Karpas-422 (cell line): ENCODE data around the gene LARGE1. TPM values are rescaled to one million over a fixed set of nuclear protein-coding genes. Genes with fewer than 3 reads are reported as not detected.

Experiments used
- DNase-seq: peaks from one replicate; pipeline ENCODE4 v3.0.0-alpha.2; 2015
- H2AFZ ChIP-seq: fragments of 200-600 bp; sonication (generic); 2 replicates; pipeline ENCODE4 v1.6.1; 2014; ENCODE audit warnings: antibody characterized with exemption, low read length, mixed read lengths
- H3K27ac ChIP-seq: fragments of 200-600 bp; sonication (generic); 2 replicates; pipeline ENCODE4 v1.5.1; 2014; ENCODE audit warnings: mild to moderate bottlenecking, low read length, moderate library complexity
- H3K27me3 ChIP-seq: fragments of 200-600 bp; sonication (generic); 2 replicates; pipeline ENCODE4 v1.6.1; 2014; ENCODE audit warnings: low read length, mixed read lengths
- H3K36me3 ChIP-seq: fragments of 200-600 bp; sonication (generic); 2 replicates; pipeline ENCODE4 v1.6.1; 2014; ENCODE audit warnings: low read length, mixed read lengths; ENCODE audit not compliant: insufficient read depth
- H3K4me1 ChIP-seq: fragments of 200-600 bp; sonication (generic); 2 replicates; pipeline ENCODE4 v1.6.1; 2014; ENCODE audit warnings: mild to moderate bottlenecking, low read length, mixed read lengths
- H3K4me2 ChIP-seq: fragments of 200-600 bp; sonication (generic); 2 replicates; pipeline ENCODE4 v1.6.1; 2014; ENCODE audit warnings: low read length, low read depth, mild to moderate bottlenecking; ENCODE audit not compliant: poor library complexity, severe bottlenecking
- H3K4me3 ChIP-seq: fragments of 200-600 bp; sonication (generic); 2 replicates; pipeline ENCODE4 v1.5.1; 2014; ENCODE audit warnings: mild to moderate bottlenecking, antibody characterized with exemption, low read length, mixed read lengths
- H3K79me2 ChIP-seq: fragments of 200-600 bp; sonication (generic); 2 replicates; pipeline ENCODE4 v1.6.1; 2014; ENCODE audit warnings: mild to moderate bottlenecking, low read length, mixed read lengths
- H3K9ac ChIP-seq: fragments of 200-600 bp; sonication (generic); 2 replicates; pipeline ENCODE4 v1.6.0; 2014; ENCODE audit warnings: low read length
- H3K9me2 ChIP-seq: fragments of 200-600 bp; sonication (generic), shearing (Covaris generic); replicated peaks from 2 replicates; pipeline ENCODE4 v1.6.0; 2014; ENCODE audit warnings: mild to moderate bottlenecking, low read length, moderate library complexity; ENCODE audit not compliant: insufficient read depth
- H3K9me3 ChIP-seq: fragments of 300-700, 200-600 bp; sonication (generic); 2 replicates; pipeline ENCODE4 v1.6.1; 2014; ENCODE audit warnings: low read length, mixed read lengths
- H4K20me1 ChIP-seq: fragments of 200-600 bp; sonication (generic); 2 replicates; pipeline ENCODE4 v1.6.1; 2014; ENCODE audit warnings: mild to moderate bottlenecking, antibody characterized with exemption, low read length, low read depth; ENCODE audit not compliant: insufficient read depth
- total RNA-seq: library from RNA; depleted of rRNA; stranded (reverse); fragments of >200 nt; shearing (Covaris generic); gene quantifications from 2 replicates; pipeline ENCODE4 v1.2.3, GENCODE V29; 2014; ENCODE audit warnings: low replicate concordance

The LARGE1 gene
- total RNA-seq, 1 experiment from 2014 or later, result 0.15 TPM

- no peaks in the 10 kb centered on the region for H3K4me1 ChIP-seq
- H3K4me2 ChIP-seq, result no peak overlapping the region
- no peaks in the 10 kb centered on the region for H4K20me1 ChIP-seq
- no peak overlapping the region for H3K9ac ChIP-seq
- H3K4me3 ChIP-seq, result no peak overlapping the region
- H3K79me2 ChIP-seq, result no peaks in the 10 kb centered on the region
- no peaks in the 10 kb centered on the region for H3K9me3 ChIP-seq
- no peaks in the 10 kb centered on the region for H3K27me3 ChIP-seq
- H3K27ac ChIP-seq, result no peak overlapping the region
- DNase-seq, result no peak
- H3K36me3 ChIP-seq, result no peaks in the 10 kb centered on the region
- H3K9me2 ChIP-seq, result no peaks in the 10 kb centered on the region
- no peak overlapping the region for H2AFZ ChIP-seq
These were observed 482.0 kb downstream of the LARGE1 start for GRCh38 chr22:33438273-33438672.

- no peaks in the 10 kb centered on the region for H4K20me1 ChIP-seq
- no peaks in the 10 kb centered on the region for H3K36me3 ChIP-seq
- no peak overlapping the region for H3K4me2 ChIP-seq
- DNase-seq, result no peak
- H3K27me3 ChIP-seq, result no peaks in the 10 kb centered on the region
- no peak overlapping the region for H2AFZ ChIP-seq
- no peaks in the 10 kb centered on the region for H3K9me2 ChIP-seq
- H3K27ac ChIP-seq, result no peak overlapping the region
- H3K4me1 ChIP-seq, result no peaks in the 10 kb centered on the region
- no peaks in the 10 kb centered on the region for H3K79me2 ChIP-seq
- no peaks in the 10 kb centered on the region for H3K9me3 ChIP-seq
- H3K4me3 ChIP-seq, result no peak overlapping the region
- no peak overlapping the region for H3K9ac ChIP-seq
These were observed 489.0 kb downstream of the LARGE1 start for GRCh38 chr22:33431300-33431699.

DNA sequence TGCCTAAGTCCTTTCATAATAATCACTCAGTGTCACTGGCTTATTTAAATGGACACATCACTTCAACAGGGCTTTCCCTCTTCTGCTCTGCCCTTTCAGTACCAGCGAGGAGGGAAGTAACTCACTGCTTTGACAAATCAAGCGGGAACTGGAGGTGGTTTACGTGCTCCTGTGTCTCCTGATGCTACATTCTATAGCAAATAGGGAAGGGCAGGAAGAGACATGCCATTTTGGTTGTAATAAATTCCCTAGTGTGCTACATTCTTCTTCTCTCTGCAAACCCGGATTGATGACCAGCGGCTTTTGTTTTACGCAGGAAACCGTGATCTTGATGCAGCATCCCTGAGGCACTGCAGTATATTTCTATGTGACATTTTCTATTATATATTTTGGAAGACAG lies 491.0 kb downstream of the LARGE1 start:
- DNase-seq, result no peak
- Histone ChIP-seq H4K20me1 (no peaks in the 10 kb centered on the region), H3K4me2 (no peak overlapping the region), H3K27ac (no peak overlapping the region), H3K9ac (no peak overlapping the region), H3K9me2 (no peaks in the 10 kb centered on the region), H3K4me3 (no peak overlapping the region), H3K79me2 (no peaks in the 10 kb centered on the region), H3K4me1 (no peaks in the 10 kb centered on the region), H2AFZ (no peak overlapping the region), H3K36me3 (no peaks in the 10 kb centered on the region), H3K27me3 (no peaks in the 10 kb centered on the region), H3K9me3 (no peaks in the 10 kb centered on the region)

DNA sequence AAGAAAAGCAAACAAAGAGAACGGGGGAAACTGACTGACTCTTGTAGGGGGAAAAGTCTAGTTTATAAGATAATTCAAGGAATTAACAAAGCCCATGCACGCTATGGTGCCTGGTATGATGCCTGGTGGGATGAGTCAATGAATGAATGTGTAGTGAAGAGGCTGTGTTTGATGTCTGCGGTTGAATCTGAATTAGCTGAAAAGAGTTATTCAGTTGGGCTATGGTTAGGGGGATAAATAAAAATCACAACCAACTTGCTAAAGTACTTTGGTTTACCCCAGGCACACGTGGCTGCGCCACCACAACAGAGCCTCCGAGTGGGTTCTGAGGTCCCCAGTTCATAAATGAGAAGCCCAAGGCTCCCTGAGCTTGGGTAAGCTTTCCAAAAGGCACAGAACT lies 492.8 kb downstream of the LARGE1 start:
- no peak overlapping the region for H3K4me3 ChIP-seq
- no peaks in the 10 kb centered on the region for H3K9me2 ChIP-seq
- H3K27me3 ChIP-seq, result no peaks in the 10 kb centered on the region
- H3K9ac ChIP-seq, result no peak overlapping the region
- H2AFZ ChIP-seq, result no peak overlapping the region
- no peaks in the 10 kb centered on the region for H3K79me2 ChIP-seq
- no peaks in the 10 kb centered on the region for H3K9me3 ChIP-seq
- no peaks in the 10 kb centered on the region for H3K4me1 ChIP-seq
- DNase-seq, result no peak
- no peak overlapping the region for H3K4me2 ChIP-seq
- no peaks in the 10 kb centered on the region for H4K20me1 ChIP-seq
- no peaks in the 10 kb centered on the region for H3K36me3 ChIP-seq
- H3K27ac ChIP-seq, result no peak overlapping the region

- H3K9me2 ChIP-seq, result no peaks in the 10 kb centered on the region
- H3K27me3 ChIP-seq, result no peaks in the 10 kb centered on the region
- H3K36me3 ChIP-seq, result no peaks in the 10 kb centered on the region
- H3K4me1 ChIP-seq, result no peaks in the 10 kb centered on the region
- no peak for DNase-seq
- no peak overlapping the region for H3K27ac ChIP-seq
- no peaks in the 10 kb centered on the region for H4K20me1 ChIP-seq
- H3K9me3 ChIP-seq, result no peaks in the 10 kb centered on the region
- H2AFZ ChIP-seq, result no peak overlapping the region
- H3K9ac ChIP-seq, result no peak overlapping the region
- no peaks in the 10 kb centered on the region for H3K79me2 ChIP-seq
- H3K4me3 ChIP-seq, result no peak overlapping the region
- H3K4me2 ChIP-seq, result no peak overlapping the region
These were observed 493.8 kb downstream of the LARGE1 start for GRCh38 chr22:33426451-33426850.

DNA sequence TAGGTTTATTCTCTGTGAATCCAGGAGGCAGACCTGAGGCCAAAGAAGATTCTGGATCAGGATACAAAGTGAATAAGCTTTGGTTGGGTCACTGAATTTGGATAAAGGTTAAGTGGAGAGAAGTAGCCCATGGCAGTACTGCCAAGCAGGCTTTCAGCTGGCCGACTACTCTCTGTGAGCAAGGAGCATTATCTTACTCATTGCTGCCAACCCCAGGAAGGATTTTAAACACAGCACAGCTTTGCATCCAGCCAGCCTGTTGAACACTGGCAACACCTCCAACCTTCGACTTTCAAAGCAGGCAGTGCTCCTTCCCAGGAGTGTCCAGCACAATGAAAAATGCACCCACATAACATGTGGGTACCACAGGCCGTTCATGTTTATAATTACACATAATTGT lies 498.4 kb downstream of the LARGE1 start:
- Histone ChIP-seq H3K9me3 (no peaks in the 10 kb centered on the region), H3K9me2 (no peaks in the 10 kb centered on the region), H3K4me1 (no peaks in the 10 kb centered on the region), H3K27ac (no peak overlapping the region), H4K20me1 (no peaks in the 10 kb centered on the region), H3K36me3 (no peaks in the 10 kb centered on the region), H3K9ac (no peak overlapping the region), H3K4me3 (no peak overlapping the region), H2AFZ (no peak overlapping the region), H3K79me2 (no peaks in the 10 kb centered on the region), H3K4me2 (no peak overlapping the region), H3K27me3 (no peaks in the 10 kb centered on the region)
- no peak for DNase-seq

- Histone ChIP-seq H3K9ac (no peak overlapping the region), H3K4me3 (no peak overlapping the region), H3K27ac (no peak overlapping the region), H4K20me1 (no peaks in the 10 kb centered on the region), H3K4me1 (no peaks in the 10 kb centered on the region), H2AFZ (no peak overlapping the region), H3K36me3 (no peaks in the 10 kb centered on the region), H3K79me2 (no peaks in the 10 kb centered on the region), H3K9me3 (no peaks in the 10 kb centered on the region), H3K4me2 (no peak overlapping the region), H3K9me2 (no peaks in the 10 kb centered on the region), H3K27me3 (no peaks in the 10 kb centered on the region)
- DNase-seq, result no peak
These were observed 501.8 kb downstream of the LARGE1 start for GRCh38 chr22:33418484-33418883.

- 0 out of 2 replicates have a peak, but pooled peaks cover 3% of the 10 kb centered on the region for H3K27me3 ChIP-seq
- no peak for DNase-seq
- no peak overlapping the region for H2AFZ ChIP-seq
- H4K20me1 ChIP-seq, result no peaks in the 10 kb centered on the region
- H3K27ac ChIP-seq, result no peak overlapping the region
- no peak overlapping the region for H3K4me3 ChIP-seq
- H3K4me2 ChIP-seq, result no peak overlapping the region
- H3K9me3 ChIP-seq, result no peaks in the 10 kb centered on the region
- H3K9me2 ChIP-seq, result no peaks in the 10 kb centered on the region
- no peaks in the 10 kb centered on the region for H3K36me3 ChIP-seq
- no peaks in the 10 kb centered on the region for H3K79me2 ChIP-seq
- no peaks in the 10 kb centered on the region for H3K4me1 ChIP-seq
- H3K9ac ChIP-seq, result no peak overlapping the region
These were observed 504.9 kb downstream of the LARGE1 start for GRCh38 chr22:33415401-33415800.

- Histone ChIP-seq H3K36me3 (no peaks in the 10 kb centered on the region), H3K4me2 (no peak overlapping the region), H3K79me2 (no peaks in the 10 kb centered on the region), H3K4me1 (no peaks in the 10 kb centered on the region), H2AFZ (no peak overlapping the region), H4K20me1 (no peaks in the 10 kb centered on the region), H3K9ac (no peak overlapping the region), H3K27ac (no peak overlapping the region), H3K9me3 (no peaks in the 10 kb centered on the region), H3K27me3 (0 out of 2 replicates have a peak, but pooled peaks cover 3% of the 10 kb centered on the region), H3K9me2 (no peaks in the 10 kb centered on the region), H3K4me3 (no peak overlapping the region)
- DNase-seq, result no peak
These were observed 511.2 kb downstream of the LARGE1 start for GRCh38 chr22:33409079-33409478.
